GM18498 (cell line): ENCODE results near the gene NBL1.

Experiments used
- ATAC-seq: cut with Tn5 transposase; IDR thresholded peaks from one replicate; pipeline ENCODE4 v1.9.1; 2021; ENCODE audit warnings: mild to moderate bottlenecking, moderate library complexity; ENCODE audit not compliant: unreplicated experiment

NBL1 gene

DNA sequence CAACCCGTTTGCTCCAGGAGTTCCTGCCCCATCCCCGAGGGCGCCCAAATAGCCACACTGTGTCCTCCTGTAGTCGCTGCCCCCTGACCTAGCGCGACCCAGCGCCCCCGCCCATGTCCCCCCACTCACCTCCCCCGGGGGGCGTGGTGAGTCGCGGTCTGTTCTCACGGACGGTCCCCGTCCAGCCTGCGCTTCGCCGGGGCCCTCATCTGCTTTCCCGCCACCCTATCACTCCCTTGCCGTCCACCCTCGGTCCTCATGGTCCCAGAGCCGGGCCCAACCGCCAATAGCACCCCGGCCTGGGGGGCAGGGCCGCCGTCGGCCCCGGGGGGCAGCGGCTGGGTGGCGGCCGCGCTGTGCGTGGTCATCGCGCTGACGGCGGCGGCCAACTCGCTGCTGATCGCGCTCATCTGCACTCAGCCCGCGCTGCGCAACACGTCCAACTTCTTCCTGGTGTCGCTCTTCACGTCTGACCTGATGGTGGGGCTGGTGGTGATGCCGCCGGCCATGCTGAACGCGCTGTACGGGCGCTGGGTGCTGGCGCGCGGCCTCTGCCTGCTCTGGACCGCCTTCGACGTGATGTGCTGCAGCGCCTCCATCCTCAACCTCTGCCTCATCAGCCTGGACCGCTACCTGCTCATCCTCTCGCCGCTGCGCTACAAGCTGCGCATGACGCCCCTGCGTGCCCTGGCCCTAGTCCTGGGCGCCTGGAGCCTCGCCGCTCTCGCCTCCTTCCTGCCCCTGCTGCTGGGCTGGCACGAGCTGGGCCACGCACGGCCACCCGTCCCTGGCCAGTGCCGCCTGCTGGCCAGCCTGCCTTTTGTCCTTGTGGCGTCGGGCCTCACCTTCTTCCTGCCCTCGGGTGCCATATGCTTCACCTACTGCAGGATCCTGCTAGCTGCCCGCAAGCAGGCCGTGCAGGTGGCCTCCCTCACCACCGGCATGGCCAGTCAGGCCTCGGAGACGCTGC lies 21.7 kb downstream of the NBL1 start:
- ATAC-seq = no peak

DNA sequence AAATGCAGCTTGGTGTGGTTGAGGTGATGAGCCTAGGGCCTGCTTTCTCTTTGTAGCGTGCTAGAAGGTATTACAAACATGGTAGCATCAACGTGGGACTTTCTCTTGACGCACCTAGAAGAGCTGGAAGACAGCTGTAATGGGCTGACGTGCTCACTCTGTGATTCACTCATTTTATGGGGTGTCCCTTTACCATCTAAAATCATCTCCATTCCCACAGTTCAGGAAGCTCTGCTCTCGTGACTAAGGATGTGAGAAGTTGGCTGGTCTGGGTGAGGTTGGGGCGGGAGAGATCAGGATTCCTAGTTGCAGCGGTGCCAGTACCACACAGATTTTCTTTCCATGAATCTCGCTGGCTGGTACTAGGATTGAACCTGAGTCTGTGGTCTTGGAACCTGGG lies 24.8 kb downstream of the NBL1 start:
- ATAC-seq = no peak

DNA sequence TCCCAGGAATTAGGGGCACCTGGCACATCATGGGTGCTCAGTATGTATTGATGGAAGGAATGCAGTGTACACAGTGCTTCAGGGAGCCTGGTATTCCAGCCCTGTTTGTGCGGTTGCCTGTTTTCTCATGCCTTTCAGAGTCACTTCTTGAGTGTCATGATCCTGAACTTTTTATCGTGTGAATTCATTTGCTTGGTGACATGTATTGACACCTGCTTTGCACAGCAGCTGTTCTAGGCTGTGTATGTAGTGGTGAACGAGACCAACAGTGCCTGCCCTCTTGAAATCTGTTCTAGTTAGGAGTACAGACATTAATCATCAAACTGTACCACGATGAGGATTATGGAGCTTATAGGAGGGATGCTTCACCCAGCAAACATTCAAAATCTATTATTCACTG lies 26.7 kb downstream of the NBL1 start:
- no peak for ATAC-seq

DNA sequence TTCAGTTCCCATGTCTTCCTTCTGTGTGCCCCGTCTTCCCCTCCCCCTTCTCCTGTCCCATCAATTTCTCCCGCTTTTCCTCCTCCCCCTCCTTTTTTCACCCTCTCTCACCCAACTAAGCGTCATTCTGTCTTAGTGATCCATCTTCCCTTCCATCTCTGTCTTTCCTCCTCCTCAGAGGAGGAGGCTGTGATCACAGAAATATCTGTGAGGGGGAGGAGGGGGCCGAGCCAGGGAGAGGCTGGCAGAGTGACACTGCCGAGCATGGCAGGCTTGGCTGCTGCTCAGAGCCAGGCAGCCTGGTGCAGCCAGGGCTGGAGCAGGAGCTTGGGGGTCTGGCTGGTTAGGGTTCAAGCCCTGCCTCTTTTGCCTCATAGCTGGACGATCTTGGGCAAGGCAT lies 28.1 kb downstream of the NBL1 start:
- ATAC-seq = no peak

DNA sequence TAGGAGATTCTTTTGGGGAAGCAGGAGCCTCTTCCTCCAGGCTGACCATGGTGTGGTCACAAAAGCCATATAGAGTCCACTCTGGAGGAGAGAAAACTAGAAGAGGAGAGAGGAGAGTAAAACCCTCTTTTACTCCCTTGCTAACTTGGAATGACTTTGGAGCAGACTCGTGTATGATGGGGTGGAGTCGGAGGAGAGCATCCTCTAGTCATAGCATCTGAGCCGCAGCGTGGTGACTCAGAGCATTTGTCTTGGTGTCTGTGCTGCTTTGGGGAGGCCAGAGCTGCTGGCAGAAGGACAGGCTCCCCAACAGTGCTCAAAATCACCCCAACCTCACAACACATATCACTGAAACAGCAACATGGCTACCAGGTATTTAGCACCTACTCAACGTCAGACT lies 31.7 kb downstream of the NBL1 start:
- no peak for ATAC-seq

DNA sequence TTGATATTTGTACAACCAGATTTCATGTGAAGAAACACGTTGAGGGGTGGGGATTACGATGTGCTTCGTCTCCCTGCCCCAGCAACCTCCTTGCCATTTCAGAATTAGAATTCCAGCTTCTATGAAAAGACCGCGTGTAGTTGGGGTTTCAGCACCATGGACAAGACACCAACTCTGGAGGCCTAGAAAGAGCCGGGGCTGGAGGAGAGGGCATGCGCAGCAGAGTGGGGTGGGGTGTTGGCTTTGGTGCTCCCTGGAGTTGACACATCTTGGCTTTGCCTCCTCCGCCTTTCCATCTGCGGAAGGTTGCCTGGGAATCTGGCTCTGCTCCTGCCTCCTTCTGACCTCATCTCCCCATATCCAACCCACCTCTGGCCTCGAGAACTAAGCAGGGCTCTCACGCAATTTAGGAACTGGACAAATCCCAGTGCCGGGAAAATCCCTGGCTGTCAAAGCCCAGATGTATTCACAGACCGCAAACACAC lies 32.4 kb downstream of the NBL1 start:
- ATAC-seq = no peak

DNA sequence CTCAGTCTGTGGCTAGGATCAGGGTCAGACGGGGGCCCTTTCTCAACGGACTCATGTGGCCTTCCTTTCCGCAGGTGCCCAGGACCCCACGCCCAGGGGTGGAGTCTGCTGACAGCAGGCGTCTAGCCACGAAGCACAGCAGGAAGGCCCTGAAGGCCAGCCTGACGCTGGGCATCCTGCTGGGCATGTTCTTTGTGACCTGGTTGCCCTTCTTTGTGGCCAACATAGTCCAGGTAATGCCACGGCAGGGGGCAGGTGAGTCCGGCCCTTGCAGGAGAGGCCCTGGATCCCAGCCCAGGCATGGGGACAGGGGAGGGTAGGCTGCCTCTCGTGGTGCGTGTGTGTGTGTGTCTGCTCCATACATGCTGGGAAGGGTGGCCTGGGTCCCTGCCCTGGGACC lies 34.4 kb downstream of the NBL1 start:
- no peak for ATAC-seq

DNA sequence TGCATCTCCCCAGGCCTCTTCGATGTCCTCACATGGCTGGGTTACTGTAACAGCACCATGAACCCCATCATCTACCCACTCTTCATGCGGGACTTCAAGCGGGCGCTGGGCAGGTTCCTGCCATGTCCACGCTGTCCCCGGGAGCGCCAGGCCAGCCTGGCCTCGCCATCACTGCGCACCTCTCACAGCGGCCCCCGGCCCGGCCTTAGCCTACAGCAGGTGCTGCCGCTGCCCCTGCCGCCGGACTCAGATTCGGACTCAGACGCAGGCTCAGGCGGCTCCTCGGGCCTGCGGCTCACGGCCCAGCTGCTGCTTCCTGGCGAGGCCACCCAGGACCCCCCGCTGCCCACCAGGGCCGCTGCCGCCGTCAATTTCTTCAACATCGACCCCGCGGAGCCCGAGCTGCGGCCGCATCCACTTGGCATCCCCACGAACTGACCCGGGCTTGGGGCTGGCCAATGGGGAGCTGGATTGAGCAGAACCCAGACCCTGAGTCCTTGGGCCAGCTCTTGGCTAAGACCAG lies 34.9 kb downstream of the NBL1 start:
- ATAC-seq = no peak

DNA sequence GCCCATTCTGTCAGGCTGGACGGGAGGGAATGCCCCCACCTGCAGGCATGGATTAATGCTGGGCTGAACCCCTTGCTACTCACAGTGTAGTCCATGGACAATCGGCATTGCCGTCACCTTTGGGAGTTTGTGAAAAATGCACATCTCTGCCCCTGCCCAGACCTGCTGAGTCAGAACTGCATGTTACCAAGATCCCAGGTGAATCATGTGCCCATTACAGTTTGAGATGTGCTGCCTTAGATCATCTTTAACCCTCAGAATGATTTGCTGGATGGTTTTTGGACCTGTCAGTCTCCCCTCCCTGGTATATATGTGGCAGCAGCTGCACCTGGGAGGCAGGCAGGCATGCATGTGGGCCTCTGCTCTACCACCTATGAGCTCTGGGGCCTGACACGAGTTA lies 35.6 kb downstream of the NBL1 start:
- ATAC-seq = no peak

DNA sequence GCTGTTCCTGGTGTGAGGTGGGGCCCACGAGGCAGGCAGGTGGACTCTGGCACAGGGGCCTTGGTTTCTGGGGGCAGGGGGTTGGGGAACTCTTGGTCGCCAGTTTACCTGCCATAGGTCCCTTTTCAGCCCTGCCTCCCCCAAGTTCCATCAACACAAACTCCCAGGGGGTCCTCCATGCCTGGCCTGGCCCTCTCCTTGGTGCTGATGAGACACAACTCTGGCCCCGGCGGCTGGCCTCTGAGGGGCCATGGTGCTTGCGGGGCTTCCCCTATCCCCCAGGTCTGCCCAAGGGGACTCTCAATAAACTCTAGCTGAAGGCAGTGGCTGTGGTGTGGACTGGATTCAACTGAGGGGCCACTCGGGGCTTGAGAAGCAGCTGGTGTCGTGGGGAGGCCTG lies 36.5 kb downstream of the NBL1 start:
- ATAC-seq = no peak

DNA sequence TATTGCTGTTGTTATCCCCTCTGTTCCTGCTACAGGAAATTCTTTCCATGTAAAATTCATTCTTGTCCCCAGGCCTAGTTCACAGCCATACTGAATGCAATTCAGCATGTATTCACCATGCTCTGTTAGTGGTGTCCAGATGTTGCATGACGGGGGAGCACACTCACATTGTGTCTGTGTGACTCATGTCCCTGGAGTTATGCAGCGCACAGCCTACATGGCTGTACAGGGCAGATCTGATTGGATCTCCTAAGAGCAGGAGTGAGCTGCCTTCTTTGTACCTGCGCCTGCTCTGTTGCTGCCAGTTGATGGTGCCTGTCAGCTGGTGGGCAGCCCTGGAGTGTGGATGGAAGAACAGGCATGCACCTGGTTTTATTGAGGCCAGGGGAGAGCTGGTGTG lies 38.1 kb downstream of the NBL1 start:
- no peak for ATAC-seq

DNA sequence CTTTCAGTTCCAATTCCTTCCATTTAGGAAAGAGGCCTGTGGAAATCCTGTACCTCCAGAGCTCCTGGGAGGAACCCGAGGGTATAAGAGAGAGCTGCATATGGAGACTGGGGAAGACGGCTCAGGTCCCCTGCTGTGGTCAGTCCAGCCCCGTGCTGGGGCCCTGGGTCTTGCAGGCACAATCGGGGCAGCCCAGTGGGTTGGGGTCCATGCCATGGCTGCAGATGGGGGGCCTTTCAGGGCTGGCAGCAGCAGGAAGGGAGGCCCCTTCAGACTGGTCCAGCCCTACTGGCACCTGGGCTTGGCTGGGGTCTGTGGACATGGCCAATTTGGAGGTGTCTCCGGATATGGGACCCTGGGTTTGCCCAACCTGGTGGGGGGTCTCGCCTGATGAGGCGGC lies 38.8 kb downstream of the NBL1 start:
- no peak for ATAC-seq

DNA sequence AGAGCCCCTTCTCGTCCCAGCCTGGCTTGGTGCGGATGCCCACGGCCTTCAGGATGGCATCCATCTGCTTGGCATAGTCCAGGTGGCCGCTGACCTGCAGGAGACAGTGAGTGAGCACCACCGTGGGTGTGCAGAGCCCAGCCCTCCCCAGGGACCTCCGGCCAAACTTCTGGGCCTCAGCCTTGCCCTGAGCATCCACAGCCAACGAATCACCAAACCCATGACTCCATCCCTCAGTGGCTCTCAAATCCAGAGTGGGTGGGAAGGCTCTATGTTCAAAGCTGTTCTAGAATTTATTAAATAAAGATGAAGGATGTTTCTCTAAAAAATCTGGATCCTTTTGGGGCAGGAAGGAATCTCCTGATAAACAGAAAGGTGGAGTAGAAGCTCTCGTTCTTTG lies 39.2 kb downstream of the NBL1 start:
- ATAC-seq = no peak

DNA sequence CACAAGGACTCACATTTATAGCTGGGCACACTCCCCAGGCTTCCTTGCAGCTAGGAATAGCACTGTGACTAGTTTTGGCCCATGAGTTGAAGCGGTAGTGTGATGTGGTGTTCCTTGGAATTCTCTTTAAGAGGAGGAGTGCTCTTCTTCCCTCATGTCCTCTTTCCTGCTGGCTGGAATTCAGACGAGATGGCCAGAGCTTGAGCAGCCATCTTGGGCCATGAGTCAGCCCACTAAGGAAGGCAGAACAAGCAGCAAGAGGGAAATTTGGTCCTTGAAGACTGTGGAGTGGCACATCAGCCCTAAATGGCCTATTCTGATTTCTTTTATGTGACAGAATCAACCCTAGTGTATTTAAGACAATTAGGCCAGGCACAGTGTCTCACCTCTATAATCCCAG lies 40.6 kb downstream of the NBL1 start:
- no peak for ATAC-seq

DNA sequence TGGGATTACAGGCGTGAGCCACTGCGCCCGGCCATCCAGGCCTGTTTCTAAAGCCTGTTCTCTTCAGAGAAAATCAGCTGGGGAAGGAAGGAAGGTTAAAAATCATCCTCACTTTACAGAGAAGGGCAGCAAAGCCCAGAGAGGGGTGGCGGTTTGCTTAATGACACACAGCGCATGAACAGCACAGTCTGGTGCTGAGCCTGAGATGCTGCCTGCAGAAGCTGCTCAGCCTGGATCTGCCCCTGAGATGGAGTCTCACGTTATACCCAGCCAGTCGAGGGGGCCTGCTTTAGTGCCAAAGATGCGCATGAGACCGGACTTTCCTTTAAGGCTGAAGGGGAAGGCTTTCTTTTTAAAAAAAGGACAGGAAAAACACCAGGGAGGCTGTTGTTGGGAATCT lies 41.9 kb downstream of the NBL1 start:
- no peak for ATAC-seq

DNA sequence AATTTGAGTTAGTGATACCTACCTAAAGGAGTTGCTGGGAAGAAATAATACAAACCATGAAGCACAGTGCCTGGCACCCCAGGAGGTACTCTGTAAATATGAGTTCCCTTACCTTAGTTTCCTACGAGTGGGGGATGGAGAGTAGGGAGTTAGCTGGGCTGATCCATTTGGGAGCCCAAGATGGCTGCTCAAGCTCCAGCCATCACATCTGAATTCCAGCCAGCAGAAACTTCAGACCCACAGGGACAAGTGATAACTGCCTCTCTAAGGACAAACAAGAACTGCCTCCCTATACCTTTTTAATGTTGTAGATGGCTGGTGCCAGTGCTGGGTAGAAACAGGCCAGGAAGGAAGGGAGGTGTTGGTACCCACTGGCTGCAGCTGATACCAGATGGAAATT lies 43.3 kb downstream of the NBL1 start:
- ATAC-seq = no peak

DNA sequence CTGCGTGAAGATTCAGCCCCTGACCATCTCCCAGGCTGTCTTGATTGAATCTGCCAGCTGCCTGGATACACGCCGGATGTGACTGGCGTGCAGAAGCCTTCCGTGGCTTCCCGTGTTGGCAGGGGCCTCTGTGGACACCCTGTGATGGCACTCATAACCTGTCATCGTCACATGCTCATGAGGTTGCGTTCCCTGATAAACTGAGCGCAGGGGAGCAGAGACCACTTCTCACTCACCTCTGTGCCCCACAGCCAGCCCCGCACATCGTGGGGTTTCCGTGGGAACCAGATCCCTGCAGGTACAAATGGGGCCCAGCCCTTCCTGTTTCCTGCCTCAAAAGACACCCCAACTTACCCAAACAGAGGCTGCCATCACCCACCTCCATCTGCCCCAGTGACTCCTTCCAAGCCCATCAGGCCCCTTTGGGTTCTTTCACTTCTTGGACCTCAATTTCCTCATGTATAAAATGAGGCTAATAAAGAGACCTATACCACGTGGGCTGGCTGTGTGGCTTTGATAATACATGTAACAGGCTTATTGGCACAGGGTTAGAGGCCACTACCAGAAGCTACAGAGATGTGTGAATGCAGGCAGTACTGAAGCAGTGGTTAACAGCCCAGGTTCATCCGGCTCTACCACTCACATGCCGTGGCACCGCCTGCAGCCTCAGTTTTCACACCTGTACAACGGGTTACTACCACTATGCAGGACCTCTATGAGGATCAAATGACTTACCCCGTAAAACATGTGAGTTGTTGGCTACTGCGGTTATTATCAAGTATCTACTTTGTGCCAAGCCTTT lies 44.1 kb downstream of the NBL1 start:
- ATAC-seq = no peak

DNA sequence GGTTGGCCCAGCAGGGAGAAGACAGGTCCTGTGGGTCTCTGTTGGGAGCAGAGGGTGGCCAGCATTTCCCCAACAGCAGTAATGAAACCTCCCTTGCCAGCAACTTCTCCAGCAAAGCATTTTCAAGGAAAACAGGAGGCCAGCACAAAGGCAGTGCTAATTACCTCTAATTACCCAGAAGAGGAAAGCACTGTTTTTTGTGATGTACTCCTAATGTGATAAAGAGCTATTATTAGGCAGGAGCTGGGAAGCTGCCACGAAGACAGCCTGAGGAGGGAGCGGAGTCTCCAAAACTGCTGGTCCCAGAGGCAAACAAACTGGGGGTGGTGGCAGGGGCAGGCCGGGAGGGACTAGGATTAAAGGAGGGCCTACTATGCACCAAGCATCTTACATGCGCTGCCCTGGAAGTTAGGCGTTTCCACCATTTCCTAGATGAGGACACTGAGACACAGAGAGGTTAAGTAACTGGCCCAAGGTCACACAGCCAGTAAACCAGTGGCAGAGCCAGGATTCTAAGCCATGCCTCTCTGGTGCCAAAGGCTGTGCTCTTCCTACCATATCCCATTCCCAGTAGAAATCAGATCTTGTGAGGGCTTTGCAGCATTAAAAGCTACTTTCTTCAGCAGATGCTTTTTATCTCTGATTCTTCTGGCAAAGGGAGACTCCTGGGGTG lies 45.1 kb downstream of the NBL1 start:
- no peak for ATAC-seq

DNA sequence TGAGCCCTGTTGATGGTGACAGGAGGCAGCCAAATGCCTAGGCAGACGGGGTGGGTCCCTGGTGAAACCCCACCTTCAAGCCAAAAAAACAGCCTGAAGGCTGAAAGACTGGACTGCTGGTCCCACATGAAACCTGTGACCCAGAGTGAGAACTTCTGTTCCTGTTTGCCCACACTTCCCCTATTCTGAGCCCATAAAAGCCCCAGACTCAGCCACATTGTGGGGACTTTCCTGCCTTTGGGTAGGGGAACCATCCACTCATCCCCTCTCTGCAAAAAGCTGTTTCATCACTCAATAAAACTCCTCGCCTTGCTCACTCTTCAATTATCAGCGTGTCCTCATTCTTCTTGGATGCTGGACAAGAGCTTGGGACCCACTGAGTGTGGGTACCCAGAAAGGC lies 45.7 kb downstream of the NBL1 start:
- no peak for ATAC-seq

DNA sequence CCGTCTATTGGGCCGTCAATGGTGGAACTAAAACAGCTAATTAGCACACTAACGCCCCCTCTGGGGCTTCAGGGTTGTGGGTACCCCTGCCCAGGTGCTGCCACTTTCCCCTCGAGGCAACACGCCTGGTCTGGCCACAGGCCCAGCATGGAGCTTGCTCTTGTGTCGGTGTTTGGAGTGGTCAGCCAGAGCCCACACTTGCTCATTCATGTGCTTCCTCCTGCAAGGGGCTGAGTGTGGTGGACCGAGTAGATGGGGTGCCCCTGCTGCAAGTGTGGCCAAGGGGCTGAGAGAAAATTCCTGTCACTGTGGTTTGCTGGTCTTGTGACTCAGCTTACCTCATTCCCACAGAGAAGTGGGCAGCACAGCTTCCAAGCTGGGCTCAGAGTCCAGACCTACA lies 46.2 kb downstream of the NBL1 start:
- ATAC-seq = no peak

DNA sequence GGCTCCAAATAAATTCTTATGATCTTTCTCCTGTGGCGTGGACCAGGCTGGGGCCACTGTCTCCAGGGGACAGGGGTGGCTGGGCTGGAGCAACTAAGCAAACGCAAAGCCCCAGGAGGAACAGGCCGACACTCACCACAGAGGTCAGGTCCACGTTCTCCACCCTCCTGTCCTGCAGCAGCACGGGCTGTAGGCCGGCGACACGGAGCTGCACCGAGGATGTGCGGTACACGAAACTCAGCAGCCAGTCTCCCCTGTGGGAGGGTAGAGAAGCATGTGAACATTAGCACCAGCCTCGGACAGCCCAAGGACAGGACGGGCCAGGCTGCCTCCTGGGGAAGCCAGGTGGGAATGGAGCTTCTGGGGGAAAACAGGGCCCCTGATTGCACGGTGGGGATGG lies 50.2 kb downstream of the NBL1 start:
- no peak for ATAC-seq
